ENCODE measurements around the gene GPR141.

- no peak for TF ChIP-seq POLR2AphosphoS5 (IDR thresholded peaks at IDR 0.05; ENCODE audit: low read depth, low read length)
- TF ChIP-seq POLR2A (IDR thresholded peaks at IDR 0.05; ENCODE audit: low read depth, low read length), result no peak
- TF ChIP-seq TAF1 (IDR thresholded peaks at IDR 0.05; ENCODE audit: borderline replicate concordance, low read depth, low read length), result no peak
Observed at GRCh38 chr7:37728747-37729146, 45.2 kb downstream of the GPR141 start.
